Fibroblast of lung (primary cell): Measurements from ENCODE around the gene IL20RA. TPM values are rescaled to one million over a fixed set of nuclear protein-coding genes. Genes with fewer than 3 reads are reported as not detected.

ENCODE experiments used
- DNase-seq, 2 donors: peaks; one replicate each; pipeline versions ENCODE4 v3.0.0 to v3.0.0-alpha.2; 2010; ENCODE audit warnings: low read depth in 2 of 2
- H2AFZ ChIP-seq: 2 replicates; pipeline ENCODE4 v1.5.1; 2012; ENCODE audit warnings: low read length, control low read depth, inconsistent platforms
- H3K27ac ChIP-seq: 2 replicates; pipeline ENCODE4 v1.5.1; 2011; ENCODE audit warnings: low read length, control low read depth; ENCODE audit not compliant: insufficient read depth
- H3K27me3 ChIP-seq: 2 replicates; pipeline ENCODE4 v1.5.1; 2011; ENCODE audit warnings: mild to moderate bottlenecking, low read length; ENCODE audit not compliant: control insufficient read depth, insufficient read depth
- H3K36me3 ChIP-seq: 2 replicates; pipeline ENCODE4 v1.5.1; 2011; ENCODE audit warnings: low read length; ENCODE audit not compliant: control insufficient read depth, insufficient read depth
- H3K4me1 ChIP-seq: 2 replicates; pipeline ENCODE4 v1.5.1; 2011; ENCODE audit warnings: low read length; ENCODE audit not compliant: control insufficient read depth, insufficient read depth; ENCODE audit errors: extremely low read depth
- H3K4me2 ChIP-seq: 2 replicates; pipeline ENCODE4 v1.5.1; 2011; ENCODE audit warnings: low read length, control low read depth; ENCODE audit not compliant: insufficient read depth; ENCODE audit errors: extremely low read depth
- H3K4me3 ChIP-seq, 4 experiments: fragments of 200-600 bp in 1 of 4; sonication (generic) in 1 of 4; replicated peaks in 1 of 4; 2 replicates each; pipeline ENCODE4 v1.5.1; 2011 to 2016; ENCODE audit warnings: low read length in 4 of 4, low read depth in 3 of 4, mild to moderate bottlenecking in 3 of 4, control low read depth in 2 of 4, inconsistent platforms in 1 of 4, mixed read lengths in 1 of 4; ENCODE audit not compliant: insufficient read depth in 1 of 4; ENCODE audit errors: control extremely low read depth in 1 of 4
- H3K79me2 ChIP-seq: 2 replicates; pipeline ENCODE4 v1.5.1; 2012; ENCODE audit warnings: mild to moderate bottlenecking, low read length, inconsistent platforms; ENCODE audit not compliant: control insufficient read depth, insufficient read depth
- H3K9ac ChIP-seq: 2 replicates; pipeline ENCODE4 v1.5.1; 2011; ENCODE audit warnings: mild to moderate bottlenecking, low read length, control low read depth; ENCODE audit not compliant: insufficient read depth
- H3K9me3 ChIP-seq: 2 replicates; pipeline ENCODE4 v1.5.1; 2012; ENCODE audit warnings: low read depth, low read length; ENCODE audit not compliant: control insufficient read depth, insufficient read depth
- H4K20me1 ChIP-seq: 2 replicates; pipeline ENCODE4 v1.5.1; 2011; ENCODE audit warnings: low read length; ENCODE audit not compliant: control insufficient read depth, insufficient read depth; ENCODE audit errors: extremely low read depth
- EZH2 ChIP-seq: IDR thresholded peaks from 2 replicates; pipeline ENCODE4 v1.5.1; 2012; ENCODE audit warnings: low read length, control low read depth, mild to moderate bottlenecking; ENCODE audit errors: missing control alignments
- polyA plus RNA-seq, 2 donors: library from polyadenylated mRNA; depleted of rRNA in 1 of 2; stranded (reverse) in 1 of 2; unstranded in 1 of 2; fragments of >200 nt; gene quantifications; 2 replicates each; pipeline ENCODE4 v1.2.1, GENCODE V29; 2011 to 2012; ENCODE audit warnings: missing spikeins in 1 of 2
- total RNA-seq: library from RNA; depleted of rRNA; stranded (reverse); fragments of >200 nt; gene quantifications from 2 replicates; pipeline ENCODE4 v1.2.1, GENCODE V29; 2014
- TF ChIP-seq, protein P1 (sequence below), 2 donors: IDR thresholded peaks in 1 of 2; conservative IDR thresholded peaks in 1 of 2; 1 replicate in 1 of 2; 2 replicates in 1 of 2; pipeline ENCODE4 v1.5.1; 2011 to 2012; ENCODE audit warnings: low read length in 2 of 2, control low read depth in 1 of 2, inconsistent platforms in 1 of 2, low read depth in 1 of 2, mild to moderate bottlenecking in 1 of 2

The IL20RA gene
- total and polyA plus RNA-seq, 2 donors (not counting 1 experiment from before 2014, with no cell fraction given) = 0.10 to 0.33 TPM

DNA sequence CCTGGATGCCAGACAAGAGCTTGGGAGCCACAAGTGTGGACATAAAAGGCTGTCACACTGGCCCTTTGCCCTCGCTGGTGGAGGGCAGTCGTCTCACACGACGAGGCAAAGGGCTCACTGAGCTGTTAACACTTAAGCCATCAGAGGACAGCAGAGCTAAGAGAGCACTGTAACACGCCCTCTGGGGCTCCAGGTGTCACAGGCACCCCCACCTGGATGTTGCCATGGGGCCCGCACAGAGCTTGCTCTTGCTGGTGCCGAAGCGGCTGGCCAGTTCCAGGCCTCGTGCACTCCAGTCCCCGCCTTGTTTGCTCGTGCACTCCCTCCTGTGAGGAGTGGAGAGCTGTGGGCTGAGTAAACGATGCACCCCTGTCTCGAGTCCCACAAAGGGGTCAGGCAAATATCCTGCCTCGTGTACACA, 85.3 kb downstream of the IL20RA start:
- Histone ChIP-seq H3K79me2 (no peaks in the 10 kb centered on the region), H3K27ac (no peak overlapping the region), H3K4me1 (no peaks in the 10 kb centered on the region), H4K20me1 (no peaks in the 10 kb centered on the region), H3K36me3 (no peaks in the 10 kb centered on the region), H3K9me3 (no peaks in the 10 kb centered on the region), H2AFZ (no peak overlapping the region), H3K4me2 (no peak overlapping the region), H3K9ac (no peak overlapping the region), H3K27me3 (no peaks in the 10 kb centered on the region), H3K4me3 (no peak overlapping the region)
- DNase-seq = no peak
- TF ChIP-seq, protein P1, sequence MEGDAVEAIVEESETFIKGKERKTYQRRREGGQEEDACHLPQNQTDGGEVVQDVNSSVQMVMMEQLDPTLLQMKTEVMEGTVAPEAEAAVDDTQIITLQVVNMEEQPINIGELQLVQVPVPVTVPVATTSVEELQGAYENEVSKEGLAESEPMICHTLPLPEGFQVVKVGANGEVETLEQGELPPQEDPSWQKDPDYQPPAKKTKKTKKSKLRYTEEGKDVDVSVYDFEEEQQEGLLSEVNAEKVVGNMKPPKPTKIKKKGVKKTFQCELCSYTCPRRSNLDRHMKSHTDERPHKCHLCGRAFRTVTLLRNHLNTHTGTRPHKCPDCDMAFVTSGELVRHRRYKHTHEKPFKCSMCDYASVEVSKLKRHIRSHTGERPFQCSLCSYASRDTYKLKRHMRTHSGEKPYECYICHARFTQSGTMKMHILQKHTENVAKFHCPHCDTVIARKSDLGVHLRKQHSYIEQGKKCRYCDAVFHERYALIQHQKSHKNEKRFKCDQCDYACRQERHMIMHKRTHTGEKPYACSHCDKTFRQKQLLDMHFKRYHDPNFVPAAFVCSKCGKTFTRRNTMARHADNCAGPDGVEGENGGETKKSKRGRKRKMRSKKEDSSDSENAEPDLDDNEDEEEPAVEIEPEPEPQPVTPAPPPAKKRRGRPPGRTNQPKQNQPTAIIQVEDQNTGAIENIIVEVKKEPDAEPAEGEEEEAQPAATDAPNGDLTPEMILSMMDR (conservative IDR thresholded peaks at IDR 0.05 in 1 of 2, IDR thresholded peaks at IDR 0.05 in 1 of 2; ENCODE audit: low read depth in 1 of 2, low read length in 2 of 2) = no peak
- no peak for TF ChIP-seq EZH2

DNA sequence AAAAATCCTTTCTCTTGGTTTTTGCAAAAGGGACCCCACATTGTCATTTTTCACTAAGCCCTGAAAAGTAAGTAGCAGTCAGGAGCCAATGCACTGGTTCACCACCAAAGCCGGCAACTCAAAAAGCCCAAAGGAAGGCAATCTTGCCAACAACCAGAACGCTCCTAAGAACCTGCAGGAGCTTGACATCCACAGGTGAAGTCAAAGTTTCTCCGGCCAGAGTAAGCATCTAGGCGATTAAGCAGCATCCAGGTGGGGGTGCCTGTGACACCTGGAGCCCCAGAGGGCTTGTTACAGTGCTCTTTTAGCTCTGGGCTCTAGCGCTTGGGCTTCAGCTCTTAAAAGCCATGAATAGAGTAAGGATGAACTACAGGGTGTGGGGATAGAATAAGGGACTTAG, 86.6 kb downstream of the IL20RA start:
- TF ChIP-seq EZH2 = no peak
- TF ChIP-seq, protein P1 (conservative IDR thresholded peaks at IDR 0.05 in 1 of 2, IDR thresholded peaks at IDR 0.05 in 1 of 2; ENCODE audit: low read depth in 1 of 2, low read length in 2 of 2) = no peak
- H3K27ac ChIP-seq = no peak overlapping the region
- H3K9me3 ChIP-seq = no peaks in the 10 kb centered on the region
- no peaks in the 10 kb centered on the region for H3K79me2 ChIP-seq
- no peaks in the 10 kb centered on the region for H4K20me1 ChIP-seq
- H3K27me3 ChIP-seq = no peaks in the 10 kb centered on the region
- no peaks in the 10 kb centered on the region for H3K36me3 ChIP-seq
- H3K4me1 ChIP-seq = no peaks in the 10 kb centered on the region
- no peak overlapping the region for H3K4me2 ChIP-seq
- no peak overlapping the region for H3K4me3 ChIP-seq
- no peak overlapping the region for H3K9ac ChIP-seq
- DNase-seq = no peak
- H2AFZ ChIP-seq = no peak overlapping the region

DNA sequence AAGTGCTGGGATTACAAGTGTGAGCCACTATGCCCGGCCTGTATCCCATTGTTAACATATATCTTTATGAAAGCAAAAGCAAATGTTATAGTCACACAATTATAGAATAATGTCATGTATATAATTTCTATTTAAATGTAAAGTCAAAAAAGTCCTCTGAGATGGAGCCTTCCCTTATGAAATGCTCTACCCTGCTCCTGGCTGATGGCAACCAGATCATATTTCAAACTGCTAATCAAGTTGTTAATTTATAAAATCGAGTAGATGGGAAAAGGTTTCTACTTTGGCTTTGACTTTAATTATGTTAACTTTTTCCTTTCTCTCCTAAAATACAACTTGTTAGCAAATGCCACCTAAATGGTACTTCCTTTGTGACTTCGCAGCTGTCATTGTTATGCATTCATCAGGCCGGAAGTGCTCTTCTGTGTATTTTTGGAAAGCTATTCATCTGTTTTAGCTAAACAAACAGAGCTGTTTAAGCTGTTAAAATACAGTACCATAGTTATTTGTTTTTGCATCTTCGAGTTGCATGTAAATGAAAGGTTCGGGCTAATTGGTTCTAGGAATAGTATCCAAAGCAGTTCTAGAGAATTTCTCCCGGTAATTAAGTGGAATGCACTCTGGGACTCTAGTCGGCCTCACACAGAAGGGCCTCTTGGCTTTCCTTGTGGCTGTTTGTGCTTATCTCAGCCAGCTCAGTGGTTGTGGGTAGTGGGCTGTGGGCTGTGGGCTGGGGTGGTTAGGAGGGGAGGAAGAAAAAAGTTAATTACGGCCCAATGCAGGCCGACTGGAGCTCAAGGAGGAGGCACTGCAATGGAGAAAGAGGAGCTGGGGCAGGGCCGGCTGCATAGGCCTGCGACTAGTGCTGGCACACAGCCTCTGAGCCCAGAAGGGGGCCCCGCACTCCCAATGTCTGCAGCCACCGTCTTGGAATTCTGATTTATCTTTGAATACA, 87.9 kb downstream of the IL20RA start:
- Histone ChIP-seq H3K27me3 (no peaks in the 10 kb centered on the region), H3K4me2 (no peak overlapping the region), H3K27ac (no peak overlapping the region), H3K9ac (no peak overlapping the region), H3K79me2 (no peaks in the 10 kb centered on the region), H4K20me1 (no peaks in the 10 kb centered on the region), H3K36me3 (no peaks in the 10 kb centered on the region), H3K4me1 (no peaks in the 10 kb centered on the region), H2AFZ (no peak overlapping the region), H3K9me3 (no peaks in the 10 kb centered on the region), H3K4me3 (no peak overlapping the region)
- TF ChIP-seq, protein P1 (conservative IDR thresholded peaks at IDR 0.05 in 1 of 2, IDR thresholded peaks at IDR 0.05 in 1 of 2; ENCODE audit: low read depth in 1 of 2, low read length in 2 of 2) = no peak
- TF ChIP-seq EZH2 = no peak
- DNase-seq = peak in 1 of 2 donors; percentile 5
